KMS-11 (cell line): ENCODE measurements around the gene ELMO1.

Experiments used
- H2AFZ ChIP-seq: fragments of 200-600 bp; sonication (generic); 2 replicates; pipeline ENCODE4 v1.6.1; 2016; ENCODE audit warnings: antibody characterized with exemption, mixed run types, low read depth
- H3K27ac ChIP-seq: fragments of 200-600 bp; sonication (generic); 2 replicates; pipeline ENCODE4 v1.6.1; 2016; ENCODE audit warnings: mild to moderate bottlenecking, mixed run types
- H3K27me3 ChIP-seq: fragments of 200-600 bp; sonication (generic); 2 replicates; pipeline ENCODE4 v1.6.1; 2017; ENCODE audit warnings: mild to moderate bottlenecking, low read depth, mixed run types, moderate library complexity; ENCODE audit not compliant: insufficient read depth
- H3K36me3 ChIP-seq: fragments of 200-600 bp; sonication (generic); 2 replicates; pipeline ENCODE4 v1.6.1; 2017; ENCODE audit warnings: mild to moderate bottlenecking, mixed run types; ENCODE audit not compliant: insufficient read depth
- H3K4me1 ChIP-seq: fragments of 200-600 bp; sonication (generic); 2 replicates; pipeline ENCODE4 v1.6.1; 2016; ENCODE audit warnings: mild to moderate bottlenecking, low read depth, mixed run types; ENCODE audit not compliant: poor library complexity, severe bottlenecking
- H3K4me2 ChIP-seq: fragments of 200-600 bp; sonication (generic); 2 replicates; pipeline ENCODE4 v1.7.0; 2016; ENCODE audit warnings: mild to moderate bottlenecking, mixed run types
- H3K4me3 ChIP-seq: fragments of 200-600 bp; sonication (generic); IDR thresholded peaks from 2 replicates; pipeline ENCODE4 v1.6.1; 2017; ENCODE audit warnings: low read depth, low read length, mixed read lengths; ENCODE audit not compliant: insufficient read depth
- H3K79me2 ChIP-seq: fragments of 200-600 bp; sonication (generic); 2 replicates; pipeline ENCODE4 v1.6.1; 2016; ENCODE audit warnings: low read depth, mixed run types; ENCODE audit not compliant: insufficient read depth
- H3K9ac ChIP-seq: fragments of 200-600 bp; sonication (generic); 2 replicates; pipeline ENCODE4 v1.6.1; 2016; ENCODE audit warnings: mild to moderate bottlenecking, mixed run types
- H4K20me1 ChIP-seq: fragments of 200-600 bp; sonication (generic); 2 replicates; pipeline ENCODE4 v1.6.1; 2016; ENCODE audit warnings: mild to moderate bottlenecking, mixed run types; ENCODE audit not compliant: insufficient read depth
- CTCF ChIP-seq: fragments of 200-600 bp; sonication (generic); conservative IDR thresholded peaks from 2 replicates; pipeline ENCODE4 v1.6.1; 2017; ENCODE audit warnings: low read depth, mild to moderate bottlenecking, antibody characterized with exemption, low read length, moderate library complexity, mixed read lengths

The ELMO1 gene

GRCh38 chr7:37360484-37360883 is 88.2 kb downstream of the ELMO1 start:
- Histone ChIP-seq H3K4me3 (no peak overlapping the region), H3K4me2 (no peak overlapping the region), H3K36me3 (no peaks in the 10 kb centered on the region), H3K27ac (no peak overlapping the region), H3K79me2 (no peaks in the 10 kb centered on the region), H3K27me3 (no peaks in the 10 kb centered on the region), H2AFZ (no peak overlapping the region), H3K4me1 (peaks cover 39% of the 10 kb centered on the region), H3K9ac (no peak overlapping the region), H4K20me1 (no peaks in the 10 kb centered on the region)
- no peak for TF ChIP-seq CTCF

GRCh38 chr7:37359662-37360444 is 88.8 kb downstream of the ELMO1 start:
- Histone ChIP-seq H3K4me2 (no peak overlapping the region), H3K27ac (no peak overlapping the region), H3K27me3 (no peaks in the 10 kb centered on the region), H3K4me3 (no peak overlapping the region), H3K9ac (no peak overlapping the region), H3K4me1 (peaks cover 45% of the 10 kb centered on the region), H3K36me3 (no peaks in the 10 kb centered on the region), H2AFZ (no peak overlapping the region), H4K20me1 (no peaks in the 10 kb centered on the region), H3K79me2 (no peaks in the 10 kb centered on the region)
- no peak for TF ChIP-seq CTCF

- Histone ChIP-seq H3K4me2 (no peak overlapping the region), H3K4me1 (peaks cover 48% of the 10 kb centered on the region), H3K4me3 (no peak overlapping the region), H3K27me3 (no peaks in the 10 kb centered on the region), H3K36me3 (no peaks in the 10 kb centered on the region), H3K79me2 (no peaks in the 10 kb centered on the region), H3K27ac (no peak overlapping the region), H4K20me1 (no peaks in the 10 kb centered on the region), H2AFZ (no peak overlapping the region), H3K9ac (no peak overlapping the region)
- TF ChIP-seq CTCF: no peak
Measured at GRCh38 chr7:37359180-37359579, 89.5 kb downstream of the ELMO1 start.

- Histone ChIP-seq H3K4me2 (peak overlapping the region; percentile 61), H3K9ac (peak overlapping the region; percentile 10; the same call in 1 of the 2 replicates), H2AFZ (peak overlapping the region; percentile 27; the same call in 1 of the 2 replicates), H3K27me3 (no peaks in the 10 kb centered on the region), H4K20me1 (no peaks in the 10 kb centered on the region), H3K4me3 (no peak overlapping the region), H3K4me1 (peaks cover 51% of the 10 kb centered on the region), H3K36me3 (no peaks in the 10 kb centered on the region), H3K79me2 (no peaks in the 10 kb centered on the region), H3K27ac (peak overlapping the region; percentile 61)
- no peak for TF ChIP-seq CTCF
Measured at GRCh38 chr7:37357637-37357996, 91.0 kb downstream of the ELMO1 start.
